Measurements from ENCODE around the gene LARGE2. TPM values are rescaled to one million over a fixed set of nuclear protein-coding genes. Genes with fewer than 3 reads are reported as not detected.

LARGE2 gene
- total and polyA plus RNA-seq, 12 donors, result 0.23 to 0.42 TPM; not detected in 10

GRCh38 chr11:45895553-45896259, 26.8 kb upstream of the LARGE2 start:
- DNase-seq (no peak), ATAC-seq (no peak)
- Histone ChIP-seq H3K4me1 (peaks cover 6 to 22% (median 14%) of the 10 kb centered on the region in 9 donors), H3K27me3 (peaks cover 0 to 50% (median 0%) of the 10 kb centered on the region in 7 donors), H3K9me3 (no peaks in the 10 kb centered on the region), H3K36me3 (no peaks in the 10 kb centered on the region), H3K27ac (no peak overlapping the region), H3K4me3 (no peak overlapping the region)
- TF ChIP-seq, protein P1, sequence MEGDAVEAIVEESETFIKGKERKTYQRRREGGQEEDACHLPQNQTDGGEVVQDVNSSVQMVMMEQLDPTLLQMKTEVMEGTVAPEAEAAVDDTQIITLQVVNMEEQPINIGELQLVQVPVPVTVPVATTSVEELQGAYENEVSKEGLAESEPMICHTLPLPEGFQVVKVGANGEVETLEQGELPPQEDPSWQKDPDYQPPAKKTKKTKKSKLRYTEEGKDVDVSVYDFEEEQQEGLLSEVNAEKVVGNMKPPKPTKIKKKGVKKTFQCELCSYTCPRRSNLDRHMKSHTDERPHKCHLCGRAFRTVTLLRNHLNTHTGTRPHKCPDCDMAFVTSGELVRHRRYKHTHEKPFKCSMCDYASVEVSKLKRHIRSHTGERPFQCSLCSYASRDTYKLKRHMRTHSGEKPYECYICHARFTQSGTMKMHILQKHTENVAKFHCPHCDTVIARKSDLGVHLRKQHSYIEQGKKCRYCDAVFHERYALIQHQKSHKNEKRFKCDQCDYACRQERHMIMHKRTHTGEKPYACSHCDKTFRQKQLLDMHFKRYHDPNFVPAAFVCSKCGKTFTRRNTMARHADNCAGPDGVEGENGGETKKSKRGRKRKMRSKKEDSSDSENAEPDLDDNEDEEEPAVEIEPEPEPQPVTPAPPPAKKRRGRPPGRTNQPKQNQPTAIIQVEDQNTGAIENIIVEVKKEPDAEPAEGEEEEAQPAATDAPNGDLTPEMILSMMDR (IDR thresholded peaks at IDR 0.05), result no peak
- 93 to 94% methylated on average over 8 of the region's 8 CpGs for WGBS, 2 donors
- intact Hi-C loops (cut with DNase I), result loop anchor here in 1 of 10 donors (10.0 kb wide), 1 partner anchor 51 kb away; the partner anchor contains the start of gene CRY2

DNA sequence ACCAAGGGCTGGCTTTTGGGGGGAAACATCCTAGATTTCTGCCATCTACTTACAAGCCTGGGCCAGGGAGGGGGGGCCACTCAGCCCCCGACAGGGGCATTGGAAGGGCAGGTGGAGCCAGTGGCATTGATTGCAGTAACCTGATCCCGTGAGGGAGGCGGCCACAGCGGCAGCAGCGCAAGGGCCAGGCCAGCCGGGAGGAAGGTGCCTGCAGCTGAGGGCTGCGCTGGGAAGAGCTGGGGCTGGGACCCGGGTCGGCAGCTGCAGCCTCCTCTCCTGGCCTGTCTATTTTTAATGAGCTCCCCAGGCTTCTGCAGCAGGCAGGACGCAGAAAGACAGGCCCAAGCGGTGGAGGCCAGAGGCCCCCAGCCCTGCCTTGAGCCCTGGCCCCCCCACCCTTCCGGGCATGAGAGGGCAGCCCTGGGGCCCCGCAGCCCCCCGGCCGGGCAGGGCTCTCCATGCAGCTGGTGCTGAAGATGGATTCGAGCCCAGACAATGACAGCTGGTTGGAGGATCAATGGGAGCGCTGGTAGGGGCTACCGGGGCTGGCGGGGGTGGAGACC, 26.0 kb upstream of the LARGE2 start:
- ATAC-seq (no peak), DNase-seq (no peak)
- intact Hi-C loops (cut with DNase I), result loop anchor here in 1 of 10 donors (10.0 kb wide), 1 partner anchor 52 kb away; the partner anchor contains the start of gene CRY2
- TF ChIP-seq, protein P1 (IDR thresholded peaks at IDR 0.05), result no peak
- no peak overlapping the region for H3K4me3 ChIP-seq
- H3K36me3 ChIP-seq, result no peaks in the 10 kb centered on the region
- peaks cover 0 to 58% (median 0%) of the 10 kb centered on the region in 7 donors for H3K27me3 ChIP-seq
- peaks cover 10 to 30% (median 21%) of the 10 kb centered on the region in 9 donors for H3K4me1 ChIP-seq
- no peak overlapping the region for H3K27ac ChIP-seq
- H3K9me3 ChIP-seq, result no peaks in the 10 kb centered on the region
- 18 to 31% methylated on average over 19 of the region's 19 CpGs for WGBS, 2 donors

GRCh38 chr11:45897556-45897955, 24.9 kb upstream of the LARGE2 start:
- peaks cover 10 to 31% (median 21%) of the 10 kb centered on the region in 9 donors for H3K4me1 ChIP-seq
- DNase-seq (no peak), ATAC-seq (no peak)
- intact Hi-C loops (cut with DNase I), result loop anchor here in 1 of 10 donors (10.0 kb wide), 1 partner anchor 53 kb away; the partner anchor contains the start of gene CRY2
- H3K36me3 ChIP-seq, result peaks cover 0 to 3% (median 0%) of the 10 kb centered on the region in 9 donors
- H3K4me3 ChIP-seq, result no peak overlapping the region
- no peaks in the 10 kb centered on the region for H3K9me3 ChIP-seq
- H3K27ac ChIP-seq, result no peak overlapping the region
- TF ChIP-seq, protein P1 (IDR thresholded peaks at IDR 0.05), result no peak
- WGBS, 2 donors, result 89 to 96% methylated on average over 6 of the region's 6 CpGs
- peaks cover 0 to 60% (median 0%) of the 10 kb centered on the region in 7 donors for H3K27me3 ChIP-seq

DNA sequence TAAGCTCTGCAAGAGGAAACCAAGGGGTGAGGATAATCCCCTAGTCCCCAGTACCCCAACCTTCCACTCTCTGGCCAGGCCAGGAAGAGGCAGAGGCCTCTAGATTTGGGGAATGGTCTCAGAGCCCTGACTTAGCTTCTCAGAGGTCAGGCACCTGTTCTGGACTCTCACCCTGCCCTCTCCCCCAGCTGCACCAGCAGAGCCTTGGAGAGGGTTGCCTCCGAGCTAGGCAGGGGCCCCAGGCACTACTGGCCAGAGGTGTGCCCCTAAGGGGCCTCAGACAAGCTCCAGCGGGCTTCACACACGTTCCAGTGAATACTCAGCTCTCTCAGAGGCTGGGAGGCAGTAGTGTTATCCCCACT, 23.4 kb upstream of the LARGE2 start:
- Histone ChIP-seq H3K36me3 (peaks cover 0 to 18% (median 0%) of the 10 kb centered on the region in 9 donors), H3K27me3 (peaks cover 0 to 60% (median 0%) of the 10 kb centered on the region in 7 donors), H3K4me1 (peaks cover 10 to 31% (median 21%) of the 10 kb centered on the region in 9 donors), H3K27ac (peak overlapping the region in 3 of 10 donors; percentile 53 to 82 (median 78)), H3K4me3 (peak overlapping the region in 9 of 10 donors; percentile 53 to 71 (median 62)), H3K9me3 (no peaks in the 10 kb centered on the region)
- WGBS, 2 donors, result 12 to 17% methylated on average over 3 of the region's 3 CpGs
- TF ChIP-seq, protein P1 (IDR thresholded peaks at IDR 0.05), result no peak
- DNase-seq (no peak), ATAC-seq (peak in 1 of 8 donors; percentile 1)
- intact Hi-C loops (cut with DNase I), result loop anchor here in 1 of 10 donors (10.0 kb wide), 1 partner anchor 54 kb away; the partner anchor contains the start of gene CRY2

Measured in heart right ventricle (tissue), 16 donors.